A549 (cell line): ENCODE data around the gene EFHC1. TPM values are rescaled to one million over a fixed set of nuclear protein-coding genes. Genes with fewer than 3 reads are reported as not detected.

ENCODE experiments used
- ATAC-seq, 2 experiments: fragments of 200-7000 bp in 1 of 2; fragments of >200 bp in 1 of 2; cut with Nextera tagmentation in 1 of 2; cut with Tn5 transposase in 1 of 2; 3 replicates each; pipeline versions ENCODE4 v1.8.0 to v1.9.1; 2018 to 2020; ENCODE audit warnings: mild to moderate bottlenecking in 1 of 2, moderate library complexity in 1 of 2
- CTCF ChIA-PET: fragments of 300-600 bp; sonication (Branson Sonifier 250); formaldehyde crosslinking; extraction: SDS; loops from one replicate; lab custom pipeline; 2021; ENCODE audit warnings: antibody characterized with exemption, inconsistent platforms; lab: Yijun Ruan, JAX
- POLR2A ChIA-PET: fragments of 350-600 bp; formaldehyde crosslinking; extraction: SDS; loops from one replicate; lab custom pipeline; 2021; ENCODE audit warnings: antibody characterized with exemption, inconsistent platforms; lab: Yijun Ruan, JAX
- DNase-seq, 2 experiments: peaks; one replicate each; pipeline versions ENCODE4 v3.0.0 to v3.0.0-alpha.2; 2011 to 2016; ENCODE audit warnings: low read depth in 1 of 2, low spot score in 1 of 2
- FAIRE-seq: peaks from 2 replicates; lab custom pipeline; 2011; peaks lifted over from hg19 to GRCh38; lab: Jason Lieb, UNC
- H3K27ac ChIP-seq, 2 experiments: fragments of >200 bp; sonication (Bioruptor Twin); formaldehyde crosslinking; 3 replicates each; pipeline ENCODE4 v1.5.1; 2016 to 2017
- H3K4me1 ChIP-seq: fragments of >200 bp; sonication (Bioruptor Twin); formaldehyde crosslinking; 3 replicates; pipeline ENCODE4 v1.6.1; 2016
- H3K4me2 ChIP-seq: fragments of >200 bp; sonication (Bioruptor Twin); formaldehyde crosslinking; 3 replicates; pipeline ENCODE4 v1.6.1; 2016
- H3K4me3 ChIP-seq: fragments of >200 bp; sonication (Bioruptor Twin); formaldehyde crosslinking; 3 replicates; pipeline ENCODE4 v1.5.1; 2016
- H3K9me3 ChIP-seq: fragments of >200 bp; sonication (Bioruptor Twin); formaldehyde crosslinking; 3 replicates; pipeline ENCODE4 v1.6.1; 2016
- CBX2 ChIP-seq: fragments of 200-600 bp; sonication (generic); IDR thresholded peaks from 2 replicates; pipeline ENCODE4 v1.6.1; 2016; ENCODE audit warnings: low read depth, mild to moderate bottlenecking, borderline replicate concordance
- CBX8 ChIP-seq: fragments of 200-600 bp; sonication (generic); IDR thresholded peaks from 2 replicates; pipeline ENCODE4 v1.6.1; 2016
- CEBPB ChIP-seq, 2 experiments: fragments of >200 bp in 1 of 2; sonication (Bioruptor Twin) in 1 of 2; formaldehyde crosslinking in 1 of 2; IDR thresholded peaks; 2 replicates each; pipeline ENCODE4 v1.6.1; 2012 to 2016
- EP300 ChIP-seq, 2 experiments: fragments of >200 bp; sonication (Bioruptor Twin); formaldehyde crosslinking; IDR thresholded peaks; 2 replicates in 1 of 2; 3 replicates in 1 of 2; pipeline ENCODE4 v1.6.1; 2016 to 2017
- ESRRA ChIP-seq: fragments of 150-350 bp; IDR thresholded peaks from 2 replicates; pipeline ENCODE4 v1.6.1; 2014; ENCODE audit warnings: mild to moderate bottlenecking, low read length, borderline replicate concordance
- FOSB ChIP-seq: fragments of 250-450 bp; sonication (Bioruptor Pico); IDR thresholded peaks from 2 replicates; pipeline ENCODE4 v1.5.0; 2020; ENCODE audit warnings: mild to moderate bottlenecking, moderate library complexity
- FOSL2 ChIP-seq, 2 experiments: fragments of 450-650 bp in 1 of 2; fragments of >200 bp in 1 of 2; sonication (Bioruptor Twin) in 1 of 2; formaldehyde crosslinking; IDR thresholded peaks; 2 replicates each; pipeline versions ENCODE4 v1.5.0 to v1.6.1; 2016 to 2020; ENCODE audit warnings: mild to moderate bottlenecking in 1 of 2, moderate library complexity in 1 of 2
- FOXS1 ChIP-seq: fragments of 250-450 bp; sonication (Bioruptor Pico); IDR thresholded peaks from 2 replicates; pipeline ENCODE4 v1.5.0; 2020; ENCODE audit warnings: mild to moderate bottlenecking, moderate library complexity
- HMGXB4 ChIP-seq: fragments of 250-450 bp; sonication (Bioruptor Pico); IDR thresholded peaks from 2 replicates; pipeline ENCODE4 v1.5.0; 2021; ENCODE audit warnings: mild to moderate bottlenecking, moderate library complexity, borderline replicate concordance
- HOXA7 ChIP-seq: fragments of 250-450 bp; sonication (Bioruptor Pico); IDR thresholded peaks from 2 replicates; pipeline ENCODE4 v1.5.0; 2020; ENCODE audit warnings: mild to moderate bottlenecking, moderate library complexity
- MAZ ChIP-seq: fragments of 150-350 bp; IDR thresholded peaks from 2 replicates; pipeline ENCODE4 v1.6.1; 2014; ENCODE audit warnings: antibody characterized with exemption, low read depth, low read length, borderline replicate concordance
- MYC ChIP-seq: IDR thresholded peaks from 2 replicates; pipeline ENCODE4 v1.6.1; 2012; ENCODE audit warnings: mild to moderate bottlenecking, inconsistent platforms, low read length, improper control_type of control experiment, borderline replicate concordance
- POLR2AphosphoS2 ChIP-seq: conservative IDR thresholded peaks from 2 replicates; pipeline ENCODE4 v1.6.1; 2012; ENCODE audit warnings: low read length, improper control_type of control experiment, inconsistent platforms
- RAD21 ChIP-seq, 2 experiments: fragments of >200 bp in 1 of 2; sonication (Bioruptor Twin) in 1 of 2; formaldehyde crosslinking in 1 of 2; IDR thresholded peaks in 1 of 2; conservative IDR thresholded peaks in 1 of 2; 2 replicates in 1 of 2; 3 replicates in 1 of 2; pipeline ENCODE4 v1.6.1; 2012 to 2018; ENCODE audit warnings: inconsistent platforms in 1 of 2
- RARB ChIP-seq: fragments of 250-450 bp; sonication (Bioruptor Pico); IDR thresholded peaks from 2 replicates; pipeline ENCODE4 v1.8.0; 2021; ENCODE audit warnings: mild to moderate bottlenecking, moderate library complexity
- REST ChIP-seq: fragments of 200-600 bp; sonication (generic); IDR thresholded peaks from 2 replicates; pipeline ENCODE4 v1.6.1; 2016; ENCODE audit warnings: antibody characterized with exemption, mild to moderate bottlenecking, moderate library complexity
- RNF2 ChIP-seq: fragments of 200-600 bp; sonication (generic); IDR thresholded peaks from 2 replicates; pipeline ENCODE4 v1.6.1; 2016; ENCODE audit warnings: low read depth, mild to moderate bottlenecking, antibody characterized with exemption, moderate library complexity, borderline replicate concordance
- SMC3 ChIP-seq: fragments of >200 bp; sonication (Bioruptor Twin); formaldehyde crosslinking; IDR thresholded peaks from 3 replicates; pipeline ENCODE4 v1.6.1; 2018; ENCODE audit warnings: inconsistent platforms
- TFCP2L1 ChIP-seq: fragments of 250-450 bp; sonication (Bioruptor Pico); IDR thresholded peaks from 2 replicates; pipeline ENCODE4 v1.5.0; 2021; ENCODE audit warnings: mild to moderate bottlenecking
- TP53 ChIP-seq: fragments of 250-450 bp; sonication (Bioruptor Pico); IDR thresholded peaks from 2 replicates; pipeline ENCODE4 v1.5.0; 2021; ENCODE audit warnings: mild to moderate bottlenecking, moderate library complexity
- USF2 ChIP-seq: fragments of 450-650 bp; IDR thresholded peaks from 2 replicates; pipeline ENCODE4 v1.6.1; 2014; ENCODE audit warnings: antibody characterized with exemption
- ZFP36 ChIP-seq: fragments of 450-650 bp; IDR thresholded peaks from 2 replicates; pipeline ENCODE4 v1.6.1; 2014; ENCODE audit warnings: borderline replicate concordance; ENCODE audit not compliant: partially characterized antibody
- ZNF302 ChIP-seq: fragments of 250-450 bp; sonication (Bioruptor Pico); IDR thresholded peaks from 2 replicates; pipeline ENCODE4 v1.9.0; 2021; ENCODE audit warnings: inconsistent platforms, mild to moderate bottlenecking, moderate library complexity
- WGBS: methylation state at CpG from one replicate; pipeline ENCODE4 v1.1.6; 2017; ENCODE audit errors: missing lambda C conversion rate; 5-methylcytosine and 5-hydroxymethylcytosine counted together
- polyA plus RNA-seq, 4 experiments: library from polyadenylated mRNA; depleted of rRNA in 3 of 4; stranded (reverse); fragments of >200 nt; fragmentation: RNase III in 1 of 4; extraction: RNeasy Plus Mini Kit Qiagen cat#74134 plus additional on column Dnase treatment in 1 of 4; gene quantifications; 2 replicates in 3 of 4; 3 replicates in 1 of 4; pipeline ENCODE4 v1.2.3, GENCODE V29; 2011 to 2017
- TF ChIP-seq, protein P1 (sequence below): fragments of >200 bp; sonication (Bioruptor Twin); formaldehyde crosslinking; IDR thresholded peaks from 3 replicates; pipeline ENCODE4 v1.5.1; 2016
- TF ChIP-seq, protein P2 (sequence below): IDR thresholded peaks from 2 replicates; pipeline ENCODE4 v1.6.1; 2012

EFHC1 gene
- polyA plus RNA-seq, 2 of the 4 experiments (the other 2 are of a cell fraction), result 14.0 to 46.7 TPM

DNA sequence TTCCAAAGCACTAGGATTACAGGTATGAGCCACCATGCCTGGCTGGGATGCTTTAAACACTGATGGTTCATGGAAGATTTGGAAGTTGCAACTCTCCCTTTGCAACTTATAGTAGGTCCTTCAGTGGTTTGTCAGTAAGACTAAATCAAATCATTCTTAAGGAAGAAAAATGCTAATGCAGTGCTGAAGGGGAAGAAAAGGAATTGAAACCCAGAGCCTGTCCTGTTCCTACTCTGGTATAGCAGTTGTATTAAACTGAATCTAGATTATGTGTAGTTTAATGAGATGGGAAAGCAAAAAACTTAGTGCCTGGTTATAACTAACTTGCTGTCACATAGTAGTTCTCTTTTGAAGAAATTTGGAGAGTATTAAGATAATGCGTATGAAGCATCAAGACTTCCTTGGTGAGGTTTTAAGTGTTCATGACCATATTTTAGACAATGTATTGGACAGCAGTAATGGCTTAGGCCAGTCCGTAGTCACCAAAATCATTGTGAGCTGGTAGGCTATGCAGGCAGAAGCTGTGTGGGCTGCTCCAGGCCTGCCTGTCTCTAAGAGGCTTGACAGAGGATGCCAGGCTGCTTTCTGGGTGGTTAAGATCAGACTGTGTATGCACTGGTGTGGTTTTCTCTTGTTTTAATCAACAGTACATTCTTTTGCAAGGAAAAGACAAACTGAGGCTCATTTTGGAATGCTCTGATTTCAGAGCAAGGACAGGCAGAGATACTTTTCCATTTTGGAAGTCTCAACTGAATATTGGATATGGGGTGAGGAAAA, 44.2 kb upstream of the EFHC1 start:
- ChIA-PET CTCF (interaction anchor here (1.3 to 1.6 kb wide), 2 partner anchors 10 to 24 kb away, joined by 4 to 8 read pairs; no protein-coding TSS in a partner anchor), POLR2A (no interaction called here)
- no peak for FAIRE-seq
- WGBS, result 89% methylated on average over 2 of the region's 2 CpGs
- Histone ChIP-seq H3K27ac (no peak overlapping the region), H3K4me1 (no peaks in the 10 kb centered on the region), H3K4me2 (no peak overlapping the region), H3K4me3 (no peak overlapping the region), H3K9me3 (no peaks in the 10 kb centered on the region)
- TF ChIP-seq RNF2, result no peak
- no peak for TF ChIP-seq ESRRA
- no peak for TF ChIP-seq TFCP2L1 (CRISPR knock-in tag)
- TF ChIP-seq CBX2, result no peak
- no peak for TF ChIP-seq SMC3
- no peak for TF ChIP-seq USF2
- TF ChIP-seq ZNF302 (CRISPR knock-in tag), result no peak
- TF ChIP-seq CEBPB (IDR thresholded peaks at IDR 0.05), result no peak
- TF ChIP-seq RARB (CRISPR knock-in tag), result no peak
- TF ChIP-seq FOXS1 (CRISPR knock-in tag), result no peak
- no peak for TF ChIP-seq REST
- TF ChIP-seq HOXA7 (CRISPR knock-in tag), result no peak
- TF ChIP-seq MYC, result no peak
- no peak for TF ChIP-seq POLR2AphosphoS2
- TF ChIP-seq ZFP36, result no peak
- no peak for TF ChIP-seq FOSB (CRISPR knock-in tag)
- TF ChIP-seq CBX8, result no peak
- TF ChIP-seq FOSL2 (IDR thresholded peaks at IDR 0.05), result no peak
- no peak for TF ChIP-seq FOSL2 (CRISPR knock-in tag; IDR thresholded peaks at IDR 0.05)
- no peak for TF ChIP-seq MAZ
- ATAC-seq, result no peak
- no peak for DNase-seq

GRCh38 chr6:52376763-52377162, 43.4 kb upstream of the EFHC1 start:
- Histone ChIP-seq H3K4me2 (no peak overlapping the region), H3K4me3 (no peak overlapping the region), H3K4me1 (no peaks in the 10 kb centered on the region), H3K27ac (no peak overlapping the region), H3K9me3 (no peaks in the 10 kb centered on the region)
- POLR2A ChIA-PET, result no interaction called here
- WGBS, result 74% methylated on average over 3 of the region's 3 CpGs
- CTCF ChIA-PET, result interaction anchor here (1.3 kb wide), 1 partner anchor 23 kb away, joined by 4 read pairs; no protein-coding TSS in a partner anchor
- FAIRE-seq (no peak), DNase-seq (no peak), ATAC-seq (no peak)
- TF ChIP-seq, protein P1, sequence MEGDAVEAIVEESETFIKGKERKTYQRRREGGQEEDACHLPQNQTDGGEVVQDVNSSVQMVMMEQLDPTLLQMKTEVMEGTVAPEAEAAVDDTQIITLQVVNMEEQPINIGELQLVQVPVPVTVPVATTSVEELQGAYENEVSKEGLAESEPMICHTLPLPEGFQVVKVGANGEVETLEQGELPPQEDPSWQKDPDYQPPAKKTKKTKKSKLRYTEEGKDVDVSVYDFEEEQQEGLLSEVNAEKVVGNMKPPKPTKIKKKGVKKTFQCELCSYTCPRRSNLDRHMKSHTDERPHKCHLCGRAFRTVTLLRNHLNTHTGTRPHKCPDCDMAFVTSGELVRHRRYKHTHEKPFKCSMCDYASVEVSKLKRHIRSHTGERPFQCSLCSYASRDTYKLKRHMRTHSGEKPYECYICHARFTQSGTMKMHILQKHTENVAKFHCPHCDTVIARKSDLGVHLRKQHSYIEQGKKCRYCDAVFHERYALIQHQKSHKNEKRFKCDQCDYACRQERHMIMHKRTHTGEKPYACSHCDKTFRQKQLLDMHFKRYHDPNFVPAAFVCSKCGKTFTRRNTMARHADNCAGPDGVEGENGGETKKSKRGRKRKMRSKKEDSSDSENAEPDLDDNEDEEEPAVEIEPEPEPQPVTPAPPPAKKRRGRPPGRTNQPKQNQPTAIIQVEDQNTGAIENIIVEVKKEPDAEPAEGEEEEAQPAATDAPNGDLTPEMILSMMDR, result no peak
- TF ChIP-seq RAD21 (conservative IDR thresholded peaks at IDR 0.05 in 1 of 2, IDR thresholded peaks at IDR 0.05 in 1 of 2) (no peak), TP53 (CRISPR knock-in tag) (no peak), EP300 (IDR thresholded peaks at IDR 0.05) (no peak), HMGXB4 (no peak)
- TF ChIP-seq, protein P2, sequence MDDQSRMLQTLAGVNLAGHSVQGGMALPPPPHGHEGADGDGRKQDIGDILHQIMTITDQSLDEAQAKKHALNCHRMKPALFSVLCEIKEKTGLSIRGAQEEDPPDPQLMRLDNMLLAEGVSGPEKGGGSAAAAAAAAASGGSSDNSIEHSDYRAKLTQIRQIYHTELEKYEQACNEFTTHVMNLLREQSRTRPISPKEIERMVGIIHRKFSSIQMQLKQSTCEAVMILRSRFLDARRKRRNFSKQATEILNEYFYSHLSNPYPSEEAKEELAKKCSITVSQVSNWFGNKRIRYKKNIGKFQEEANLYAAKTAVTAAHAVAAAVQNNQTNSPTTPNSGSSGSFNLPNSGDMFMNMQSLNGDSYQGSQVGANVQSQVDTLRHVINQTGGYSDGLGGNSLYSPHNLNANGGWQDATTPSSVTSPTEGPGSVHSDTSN, result no peak
